Umbilical cord (tissue), 2 donors: ENCODE data around the gene CLRN2. TPM values are rescaled to one million over a fixed set of nuclear protein-coding genes. Genes with fewer than 3 reads are reported as not detected.

Source experiments
- DNase-seq: peaks from one replicate; pipeline ENCODE4 v3.0.0-alpha.2; 2015; ENCODE audit warnings: low spot score
- total RNA-seq: library from RNA; depleted of rRNA; stranded (reverse); fragments of >200 nt; gene quantifications from one replicate; pipeline ENCODE4 v1.2.3, GENCODE V29; 2014; ENCODE audit warnings: low replicate concordance; ENCODE audit not compliant: insufficient read depth

Gene CLRN2
- total RNA-seq = not detected

- no peak for DNase-seq
These were observed at the start of gene CLRN2 for GRCh38 chr4:17514865-17515264. CLRN2 (plus strand) TSS chr4:17515165; CDS start chr4:17515267, 102 bp downstream.

- DNase-seq = peak; percentile 41
These were observed 46.2 kb upstream of the CLRN2 start for GRCh38 chr4:17468619-17469221.

DNA sequence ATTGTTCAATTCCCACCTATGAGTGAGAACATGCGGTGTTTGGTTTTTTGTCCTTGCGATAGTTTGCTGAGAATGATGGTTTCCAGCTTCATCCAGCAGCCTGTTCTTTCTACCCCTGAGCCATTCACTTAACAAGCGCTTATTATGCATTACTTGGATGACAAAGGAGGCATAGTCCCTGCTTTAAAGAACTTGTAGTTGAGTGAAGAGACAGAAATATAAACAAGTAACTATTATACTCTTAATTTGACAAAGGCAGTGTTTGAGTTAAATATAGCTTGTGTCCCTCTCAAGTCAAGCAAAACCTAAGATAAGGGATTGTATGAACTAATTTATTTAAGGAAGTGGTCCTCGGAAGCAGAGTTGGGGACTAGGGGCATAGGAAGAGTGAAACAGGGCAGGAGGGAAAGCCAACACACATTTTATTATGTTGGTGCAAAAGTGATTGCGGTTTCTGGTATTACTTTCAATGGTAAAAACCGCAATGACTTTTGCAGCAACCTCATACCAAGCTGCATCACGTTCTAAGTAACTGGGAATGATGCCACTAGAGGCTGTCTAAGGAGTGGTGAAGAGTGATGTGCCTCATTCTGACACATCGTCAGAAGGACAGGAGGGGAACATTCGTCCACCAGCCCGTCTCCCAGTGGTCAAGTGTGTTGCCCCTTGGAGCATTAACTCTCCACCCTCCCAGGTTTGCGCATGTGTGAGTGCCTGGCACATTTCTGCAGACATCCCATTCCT lies 44.9 kb upstream of the CLRN2 start:
- no peak for DNase-seq

DNA sequence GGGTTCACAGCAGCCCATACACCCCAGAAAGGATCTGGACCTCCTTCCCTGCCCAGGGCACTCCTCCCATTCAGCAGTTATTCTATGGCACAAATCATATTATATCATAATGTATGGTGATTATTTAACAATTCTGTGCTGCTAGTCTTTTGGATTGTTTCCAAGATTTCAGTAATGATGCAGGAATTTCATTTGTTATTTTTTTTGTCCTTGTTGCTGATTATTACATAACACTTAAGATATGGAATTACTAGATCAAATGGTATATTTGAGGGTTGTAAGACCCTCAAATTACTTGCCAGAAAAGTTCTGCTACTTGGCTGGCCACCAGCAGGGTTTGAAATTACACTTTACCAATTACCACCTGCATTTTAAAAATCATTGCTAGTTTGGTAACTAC lies 39.5 kb upstream of the CLRN2 start:
- no peak for DNase-seq

DNA sequence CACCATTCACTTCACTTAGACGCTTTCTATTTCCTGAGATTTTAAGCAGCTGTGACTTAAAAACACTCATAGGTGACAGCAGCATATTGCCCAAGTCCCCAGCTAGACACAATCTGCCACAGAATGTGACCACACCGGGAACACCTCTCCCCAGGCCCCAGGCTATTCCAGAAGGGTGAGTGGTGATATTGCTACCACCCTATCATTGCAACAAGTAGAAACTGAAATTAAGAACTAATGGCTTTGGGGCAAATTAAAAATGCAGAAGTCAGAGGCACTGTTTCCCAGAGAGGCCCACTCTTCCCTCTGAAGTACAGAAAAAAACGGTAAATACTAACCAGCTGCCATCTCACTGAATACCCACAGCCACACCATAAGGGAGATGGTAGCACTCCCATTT lies 38.1 kb upstream of the CLRN2 start:
- DNase-seq = no peak

GRCh38 chr4:17477774-17478472 lies 37.0 kb upstream of the CLRN2 start:
- DNase-seq = no peak

- DNase-seq = no peak
These were observed 34.6 kb upstream of the CLRN2 start for GRCh38 chr4:17480210-17480927.

GRCh38 chr4:17480955-17481354 lies 34.0 kb upstream of the CLRN2 start:
- DNase-seq = no peak

GRCh38 chr4:17482716-17483115 lies 32.2 kb upstream of the CLRN2 start:
- DNase-seq = no peak

DNA sequence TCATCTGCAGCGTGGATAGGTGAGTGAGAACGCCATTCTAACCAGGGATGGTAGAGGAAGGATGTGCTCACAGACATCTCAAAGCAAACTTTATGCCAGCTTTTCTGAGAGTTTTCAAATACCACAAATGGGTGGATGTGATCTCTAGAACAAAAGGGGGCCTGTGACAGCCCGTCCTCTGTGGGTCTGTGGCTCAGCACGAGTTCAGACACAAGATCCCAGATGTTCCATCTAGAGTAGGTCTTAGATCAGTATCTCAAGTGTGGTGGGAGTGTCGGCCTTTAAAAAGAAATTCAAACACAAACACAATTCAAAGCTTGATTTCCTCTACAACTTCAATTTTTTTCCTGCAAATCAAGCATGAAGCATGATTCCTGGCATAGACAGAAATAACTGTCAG lies 25.8 kb upstream of the CLRN2 start:
- DNase-seq = no peak

DNA sequence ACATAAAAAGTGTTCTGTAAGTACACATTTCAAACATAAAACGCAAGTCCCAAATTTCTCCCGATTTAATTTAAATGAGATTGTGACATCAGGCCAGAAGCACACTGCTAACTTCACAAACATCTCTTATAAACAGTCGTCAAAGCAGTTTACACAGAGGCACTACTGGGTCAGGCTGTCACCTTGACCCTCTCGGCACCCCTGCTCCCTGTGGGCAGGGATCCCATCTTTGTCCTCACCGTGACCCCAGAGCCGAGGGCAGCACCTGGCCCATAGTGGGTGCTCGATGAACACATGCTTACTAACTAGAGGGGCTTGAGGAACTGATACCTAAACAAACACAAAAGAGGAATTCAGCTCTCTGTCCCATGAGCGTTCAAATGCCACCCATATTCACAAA lies 25.2 kb upstream of the CLRN2 start:
- DNase-seq = no peak

GRCh38 chr4:17490575-17491059 lies 24.3 kb upstream of the CLRN2 start:
- DNase-seq = no peak

- DNase-seq = no peak
These were observed 23.8 kb upstream of the CLRN2 start for GRCh38 chr4:17491196-17491595.

GRCh38 chr4:17492058-17492741 lies 22.8 kb upstream of the CLRN2 start:
- DNase-seq = no peak

DNA sequence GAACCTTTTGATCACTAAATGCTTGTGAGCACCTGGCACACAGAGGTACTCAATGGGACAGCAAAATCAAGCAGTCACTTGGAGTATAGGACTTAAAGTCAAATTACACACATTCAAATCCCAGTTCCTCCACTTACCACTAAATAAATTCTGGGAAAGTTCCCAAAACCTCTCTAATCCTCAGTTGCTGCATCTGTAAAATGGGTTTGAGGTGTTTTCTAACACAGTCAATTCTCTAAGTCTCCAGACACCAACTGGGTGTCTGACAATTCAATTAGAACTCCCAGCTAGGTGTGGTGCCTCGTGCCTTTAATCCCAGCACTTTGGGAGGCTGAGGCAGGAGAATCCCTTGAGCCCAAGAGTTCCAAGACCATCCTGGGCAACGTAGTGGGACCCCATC lies 22.1 kb upstream of the CLRN2 start:
- no peak for DNase-seq

- no peak for DNase-seq
These were observed 21.3 kb upstream of the CLRN2 start for GRCh38 chr4:17493619-17494018.

- no peak for DNase-seq
These were observed 20.4 kb upstream of the CLRN2 start for GRCh38 chr4:17494258-17495190.

DNA sequence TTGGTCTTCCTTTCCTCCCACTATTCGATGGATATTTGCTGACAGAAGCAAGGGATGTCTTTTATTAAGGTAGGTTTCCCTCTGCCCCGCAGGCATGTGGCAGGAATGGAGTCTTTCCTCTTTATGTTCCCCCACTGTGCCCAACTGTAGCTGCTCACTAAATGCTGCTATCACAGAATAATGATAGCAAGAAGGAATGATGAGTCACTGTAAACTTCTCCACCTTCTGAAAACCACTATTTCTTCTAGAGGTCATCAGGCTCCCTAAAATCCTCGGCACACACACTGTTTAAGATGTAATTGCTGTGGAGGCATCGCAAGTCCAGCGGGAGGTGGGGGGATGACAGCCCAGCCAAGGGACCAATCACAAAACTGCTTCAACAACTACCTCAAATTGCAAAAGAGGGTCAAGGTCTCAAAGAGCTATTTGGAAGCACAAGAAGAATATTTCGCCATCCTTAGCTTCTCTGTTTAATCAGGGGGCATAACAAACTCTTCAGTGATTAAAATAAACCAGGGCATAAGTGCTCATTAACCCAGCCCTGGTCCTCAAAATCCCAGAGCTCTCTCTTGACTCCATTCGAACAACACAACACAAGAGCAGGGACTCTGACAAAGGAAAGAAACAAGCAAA lies 17.0 kb upstream of the CLRN2 start:
- DNase-seq = no peak

GRCh38 chr4:17500574-17500973 lies 14.4 kb upstream of the CLRN2 start:
- DNase-seq = no peak

- DNase-seq = no peak
These were observed 12.2 kb upstream of the CLRN2 start for GRCh38 chr4:17502756-17503155.
